Esophagus muscularis mucosa (tissue), 4 donors: Measurements from ENCODE around the gene SMIM5. TPM values are rescaled to one million over a fixed set of nuclear protein-coding genes. Genes with fewer than 3 reads are reported as not detected.

Experiments
- DNase-seq: peaks from one replicate; pipeline ENCODE4 v3.0.0-alpha.2; 2017; ENCODE audit errors: extremely low spot score
- H3K27ac ChIP-seq, 4 donors: fragments of 200-600 bp; sonication (generic); replicated peaks in 1 of 4; 1 replicate in 3 of 4; 2 replicates in 1 of 4; pipeline ENCODE4 v1.5.1; 2016 to 2019; ENCODE audit warnings: mild to moderate bottlenecking in 1 of 4
- H3K27me3 ChIP-seq, 4 donors: fragments of 200-600 bp; sonication (generic); one replicate each; pipeline versions ENCODE4 v1.5.1 to v1.6.0; 2016 to 2019
- H3K36me3 ChIP-seq, 4 donors: fragments of 200-600 bp; sonication (generic); one replicate each; pipeline ENCODE4 v1.5.1; 2016 to 2019
- H3K4me1 ChIP-seq, 4 donors: fragments of 200-600 bp; sonication (generic); one replicate each; pipeline ENCODE4 v1.5.1; 2016 to 2019
- H3K4me3 ChIP-seq, 4 donors: fragments of 200-600 bp; sonication (generic); 1 replicate in 2 of 4; 2 replicates in 2 of 4; pipeline ENCODE4 v1.5.1; 2016 to 2019; ENCODE audit warnings: mild to moderate bottlenecking in 4 of 4, moderate library complexity in 1 of 4
- H3K9me3 ChIP-seq, 4 donors: fragments of 200-600 bp; sonication (generic); 1 replicate in 3 of 4; 2 replicates in 1 of 4; pipeline ENCODE4 v1.5.1; 2016 to 2019
- EP300 ChIP-seq: sonication (generic); formaldehyde crosslinking; IDR thresholded peaks from one replicate; pipeline ENCODE4 v1.6.1; 2017; ENCODE audit warnings: antibody characterized with exemption
- POLR2A ChIP-seq: fragments of 450-650 bp; IDR thresholded peaks from one replicate; pipeline ENCODE4 v1.6.1; 2017; ENCODE audit warnings: antibody characterized with exemption, moderate library complexity, mild to moderate bottlenecking, low read depth
- POLR2AphosphoS5 ChIP-seq, 2 donors: sonication (generic); formaldehyde crosslinking; IDR thresholded peaks; one replicate each; pipeline ENCODE4 v1.6.1; 2017; ENCODE audit warnings: antibody characterized with exemption in 2 of 2
- WGBS: methylation state at CpG from one replicate; pipeline ENCODE4 v1.1.5; 2018; 5-methylcytosine and 5-hydroxymethylcytosine counted together
- intact Hi-C: fragments of 100-400 bp; cut with DNase I; formaldehyde crosslinking; loops from one replicate; pipeline ENCODE4 v1.15.1; 2023
- total RNA-seq, 4 donors: library from RNA; depleted of rRNA; stranded (reverse); fragments of >200 nt; gene quantifications; one replicate each; pipeline versions ENCODE4 v1.1.0 to v1.2.1, GENCODE V29; 2016
- TF ChIP-seq, protein P1 (sequence below), 3 experiments: fragments of 200-600 bp in 2 of 3; fragments of 450-650 bp in 1 of 3; sonication (generic) in 2 of 3; IDR thresholded peaks; one replicate each; pipeline ENCODE4 v1.5.1; 2017 to 2019; ENCODE audit warnings: antibody characterized with exemption in 3 of 3, mild to moderate bottlenecking in 2 of 3, moderate library complexity in 1 of 3

SMIM5 gene
- total RNA-seq, 4 donors from 2014 or later, result 4.3 to 6.6 (median 5.6) TPM

DNA sequence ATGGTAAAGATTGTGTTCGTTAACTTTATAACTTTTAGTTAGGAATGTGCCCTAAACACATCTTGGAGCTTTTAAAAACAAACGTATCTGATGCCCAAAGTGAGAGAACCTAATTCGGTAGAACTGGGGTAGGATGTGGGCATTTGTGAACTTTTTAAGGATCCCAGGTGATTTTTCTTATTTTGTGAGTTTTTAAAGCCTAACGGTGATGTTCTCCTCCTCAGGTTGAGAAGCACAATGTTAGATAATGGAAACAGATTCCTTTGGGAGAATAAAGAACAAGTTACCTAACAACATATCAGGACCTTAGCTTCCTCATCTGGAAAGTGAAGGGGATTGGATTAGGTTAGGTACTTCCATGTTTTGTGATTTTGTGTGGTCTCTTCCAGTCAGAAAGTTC lies 34.6 kb downstream of the SMIM5 start:
- intact Hi-C loops, result no loop called here
- peak overlapping the region; percentile 82 to 98 (median 90) for H3K4me3 ChIP-seq
- H3K36me3 ChIP-seq, result peaks cover 14 to 60% (median 45%) of the 10 kb centered on the region in 4 donors
- WGBS, result 12% methylated on average over 4 of the region's 4 CpGs
- no peak for DNase-seq
- H3K27ac ChIP-seq, result peak overlapping the region; percentile 81 to 94 (median 93)
- H3K27me3 ChIP-seq, result no peaks in the 10 kb centered on the region
- no peaks in the 10 kb centered on the region for H3K9me3 ChIP-seq
- peaks cover 21 to 55% (median 41%) of the 10 kb centered on the region in 4 donors for H3K4me1 ChIP-seq
- TF ChIP-seq EP300 (no peak), POLR2A (no peak), POLR2AphosphoS5 (IDR thresholded peaks at IDR 0.05) (no peak)
- TF ChIP-seq, protein P1, sequence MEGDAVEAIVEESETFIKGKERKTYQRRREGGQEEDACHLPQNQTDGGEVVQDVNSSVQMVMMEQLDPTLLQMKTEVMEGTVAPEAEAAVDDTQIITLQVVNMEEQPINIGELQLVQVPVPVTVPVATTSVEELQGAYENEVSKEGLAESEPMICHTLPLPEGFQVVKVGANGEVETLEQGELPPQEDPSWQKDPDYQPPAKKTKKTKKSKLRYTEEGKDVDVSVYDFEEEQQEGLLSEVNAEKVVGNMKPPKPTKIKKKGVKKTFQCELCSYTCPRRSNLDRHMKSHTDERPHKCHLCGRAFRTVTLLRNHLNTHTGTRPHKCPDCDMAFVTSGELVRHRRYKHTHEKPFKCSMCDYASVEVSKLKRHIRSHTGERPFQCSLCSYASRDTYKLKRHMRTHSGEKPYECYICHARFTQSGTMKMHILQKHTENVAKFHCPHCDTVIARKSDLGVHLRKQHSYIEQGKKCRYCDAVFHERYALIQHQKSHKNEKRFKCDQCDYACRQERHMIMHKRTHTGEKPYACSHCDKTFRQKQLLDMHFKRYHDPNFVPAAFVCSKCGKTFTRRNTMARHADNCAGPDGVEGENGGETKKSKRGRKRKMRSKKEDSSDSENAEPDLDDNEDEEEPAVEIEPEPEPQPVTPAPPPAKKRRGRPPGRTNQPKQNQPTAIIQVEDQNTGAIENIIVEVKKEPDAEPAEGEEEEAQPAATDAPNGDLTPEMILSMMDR (IDR thresholded peaks at IDR 0.05), result no peak

DNA sequence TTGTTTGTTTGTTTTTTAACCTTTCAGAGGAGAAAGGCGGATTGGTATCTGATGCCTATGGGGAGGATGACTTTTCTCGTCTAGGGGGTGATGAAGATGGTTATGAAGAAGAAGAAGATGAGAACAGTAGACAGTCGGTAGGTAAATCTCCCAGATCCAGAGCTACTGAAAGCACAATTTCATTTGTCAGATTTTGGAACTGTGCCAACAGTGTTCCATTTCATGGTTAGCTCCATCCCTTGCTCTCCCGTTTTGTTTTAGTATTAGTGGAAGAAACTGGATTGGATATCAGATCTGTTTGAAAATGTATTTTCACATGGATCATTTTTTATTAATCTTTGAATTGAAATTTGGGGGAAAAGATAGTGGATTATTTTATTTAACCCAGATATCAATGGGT lies 35.3 kb downstream of the SMIM5 start:
- peaks cover 14 to 60% (median 50%) of the 10 kb centered on the region in 4 donors for H3K36me3 ChIP-seq

DNA sequence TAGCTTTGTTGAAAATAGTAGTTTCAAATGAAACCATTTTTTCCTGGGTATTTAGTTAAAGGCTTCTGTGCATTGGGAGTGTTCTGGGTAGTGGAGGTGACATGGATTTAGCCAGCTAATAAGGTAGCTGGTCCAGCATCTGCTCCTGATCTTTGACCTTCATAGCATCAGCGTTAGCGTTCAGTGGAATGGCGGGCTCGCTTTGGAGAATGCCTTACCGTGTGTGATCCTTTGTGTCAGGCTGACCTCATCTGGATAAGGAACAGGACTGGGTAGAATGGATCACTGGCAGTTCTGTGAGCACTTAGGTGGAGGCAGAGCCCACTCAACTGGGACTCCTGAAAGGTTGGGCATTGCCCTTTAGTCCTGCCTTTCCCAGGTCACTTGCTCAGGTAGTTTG lies 37.6 kb downstream of the SMIM5 start:
- no peaks in the 10 kb centered on the region for H3K27me3 ChIP-seq
- H3K9me3 ChIP-seq, result no peaks in the 10 kb centered on the region
- no peak for DNase-seq
- no peak overlapping the region for H3K27ac ChIP-seq
- peaks cover 22 to 59% (median 44%) of the 10 kb centered on the region in 4 donors for H3K4me1 ChIP-seq
- TF ChIP-seq POLR2A, result no peak
- no peak for TF ChIP-seq POLR2AphosphoS5 (IDR thresholded peaks at IDR 0.05)
- no peak for TF ChIP-seq EP300
- TF ChIP-seq, protein P1 (IDR thresholded peaks at IDR 0.05), result no peak
- peaks cover 21 to 62% (median 58%) of the 10 kb centered on the region in 4 donors for H3K36me3 ChIP-seq
- H3K4me3 ChIP-seq, result no peak overlapping the region
- intact Hi-C loops, result no loop called here
- WGBS, result 85% methylated on average over 5 of the region's 5 CpGs

More for the DNA sequence above, 35.3 kb downstream of the SMIM5 start:
- DNase-seq, result no peak
- 70% methylated on average over 4 of the region's 4 CpGs for WGBS
- intact Hi-C loops, result no loop called here
- H3K27me3 ChIP-seq, result no peaks in the 10 kb centered on the region
- H3K9me3 ChIP-seq, result no peaks in the 10 kb centered on the region
- H3K4me3 ChIP-seq, result peak overlapping the region in 2 of 4 donors; percentile 83 to 98
- TF ChIP-seq EP300, result no peak
- TF ChIP-seq, protein P1 (IDR thresholded peaks at IDR 0.05), result no peak
- no peak for TF ChIP-seq POLR2AphosphoS5 (IDR thresholded peaks at IDR 0.05)
- no peak for TF ChIP-seq POLR2A
- H3K27ac ChIP-seq, result peak overlapping the region in 1 of 4 donors; percentile 94
- H3K4me1 ChIP-seq, result peaks cover 21 to 55% (median 41%) of the 10 kb centered on the region in 4 donors

DNA sequence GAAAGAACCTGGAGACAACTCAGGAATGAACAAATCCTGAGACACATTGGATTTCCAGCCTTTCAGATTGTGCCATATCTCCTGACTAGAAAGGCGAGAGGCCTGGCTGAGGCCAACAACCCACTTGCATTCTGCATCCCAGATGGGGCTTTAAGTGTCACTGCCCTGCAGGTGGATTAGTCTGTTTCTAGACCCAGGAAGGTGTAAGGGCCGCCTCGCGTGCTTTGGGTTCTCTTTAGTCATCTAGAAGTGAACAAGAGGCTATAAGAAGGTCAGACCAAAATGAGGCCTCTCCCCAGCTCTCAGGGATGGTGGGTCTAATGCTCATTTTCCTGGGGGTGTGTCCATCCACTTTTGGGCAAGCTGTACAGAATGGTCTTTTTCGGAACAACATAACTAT lies 38.8 kb downstream of the SMIM5 start:
- DNase-seq, result no peak
- intact Hi-C loops, result loop anchor here (2.0 kb wide), 1 partner anchor 79 kb away; no protein-coding TSS in a partner anchor
- TF ChIP-seq EP300 (no peak), POLR2A (no peak), POLR2AphosphoS5 (IDR thresholded peaks at IDR 0.05) (no peak)
- TF ChIP-seq, protein P1 (IDR thresholded peaks at IDR 0.05), result no peak

DNA sequence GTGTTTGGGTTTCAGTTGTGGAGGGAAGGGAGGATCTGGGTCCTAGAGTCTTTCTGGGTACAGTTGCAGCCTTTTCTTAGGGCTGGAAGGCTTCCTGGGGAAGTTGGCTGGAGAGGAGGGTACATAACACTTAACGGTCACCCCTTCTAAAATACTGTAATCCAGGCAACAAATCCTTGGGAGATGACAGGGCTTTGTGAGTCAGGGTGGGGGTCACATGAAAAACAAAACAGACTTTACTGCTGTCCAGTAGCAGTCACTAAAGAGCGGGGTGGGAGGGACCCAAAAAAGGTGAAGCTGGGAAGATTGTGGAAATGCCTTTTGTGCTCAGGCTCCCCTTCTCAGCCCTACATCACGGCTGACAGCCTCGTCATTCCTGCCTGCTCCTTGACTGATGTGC lies 40.3 kb downstream of the SMIM5 start:
- Histone ChIP-seq H3K27me3 (no peaks in the 10 kb centered on the region), H3K27ac (no peak overlapping the region), H3K36me3 (peaks cover 21 to 79% (median 64%) of the 10 kb centered on the region in 4 donors), H3K4me1 (peaks cover 7 to 42% (median 26%) of the 10 kb centered on the region in 4 donors), H3K4me3 (no peak overlapping the region), H3K9me3 (no peaks in the 10 kb centered on the region)
- no peak for DNase-seq
- TF ChIP-seq POLR2A (no peak), EP300 (no peak), POLR2AphosphoS5 (IDR thresholded peaks at IDR 0.05) (no peak)
- TF ChIP-seq, protein P1 (IDR thresholded peaks at IDR 0.05), result no peak
- 79% methylated on average over 4 of the region's 4 CpGs for WGBS
- intact Hi-C loops, result loop anchor here (2.0 kb wide), 1 partner anchor 77 kb away; no protein-coding TSS in a partner anchor

More for the DNA sequence above, 38.8 kb downstream of the SMIM5 start:
- Histone ChIP-seq H3K27ac (no peak overlapping the region), H3K9me3 (no peaks in the 10 kb centered on the region), H3K36me3 (peaks cover 21 to 68% (median 61%) of the 10 kb centered on the region in 4 donors), H3K4me3 (no peak overlapping the region), H3K27me3 (no peaks in the 10 kb centered on the region), H3K4me1 (peaks cover 15 to 51% (median 36%) of the 10 kb centered on the region in 4 donors)
- 94% methylated on average over 5 of the region's 5 CpGs for WGBS
